Thyroid gland (tissue), 4 donors: ENCODE data around the gene CNIH1.
"Not testable (repeated sequence)": the region's sequence is repeated elsewhere in the genome, so short reads cannot be mapped to it uniquely, and the experiment has no call there.

ENCODE experiments used
- CTCF ChIP-seq, 6 experiments: fragments of 200-600 bp in 3 of 6; fragments of 450-650 bp in 3 of 6; sonication (generic) in 3 of 6; IDR thresholded peaks; one replicate each; pipeline ENCODE4 v1.5.1; 2016 to 2019; ENCODE audit warnings: antibody characterized with exemption in 6 of 6, mild to moderate bottlenecking in 2 of 6, inconsistent platforms in 1 of 6, moderate library complexity in 1 of 6
- POLR2A ChIP-seq, 2 donors: fragments of 450-650 bp; IDR thresholded peaks; one replicate each; pipeline ENCODE4 v1.6.1; 2017; ENCODE audit warnings: antibody characterized with exemption in 2 of 2, mild to moderate bottlenecking in 2 of 2, moderate library complexity in 1 of 2

GRCh38 chr14:54392986-54393884 lies 47.9 kb downstream of the CNIH1 start:
- not testable (repeated sequence) for TF ChIP-seq CTCF, POLR2A (IDR thresholded peaks at IDR 0.05)
